ENCODE results near the gene WWC1.
"Not testable (repeated sequence)": the region's sequence is repeated elsewhere in the genome, so short reads cannot be mapped to it uniquely, and the experiment has no call there.

The WWC1 gene

DNA sequence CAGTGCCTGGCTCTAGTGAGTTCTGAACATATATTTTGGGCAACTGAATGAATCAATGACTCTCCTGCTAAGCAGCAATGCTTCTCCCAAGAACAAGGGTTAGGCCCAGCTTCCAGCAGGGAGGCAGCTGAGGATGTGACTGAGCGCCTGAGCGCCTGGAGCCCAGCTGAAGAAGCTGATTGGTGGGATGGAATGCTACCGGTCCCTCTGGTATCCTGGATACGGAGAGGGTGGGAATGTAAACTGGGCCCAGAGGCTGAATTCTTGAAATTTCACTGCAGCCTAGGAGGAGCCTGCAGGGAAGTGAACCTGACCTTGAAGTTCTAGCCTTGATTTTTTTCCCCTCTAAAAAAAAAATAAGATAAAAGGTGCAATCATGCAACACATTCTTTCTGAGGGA lies 43.2 kb downstream of the WWC1 start:
- no peak for DNase-seq (ENCODE audit: low read depth)

DNA sequence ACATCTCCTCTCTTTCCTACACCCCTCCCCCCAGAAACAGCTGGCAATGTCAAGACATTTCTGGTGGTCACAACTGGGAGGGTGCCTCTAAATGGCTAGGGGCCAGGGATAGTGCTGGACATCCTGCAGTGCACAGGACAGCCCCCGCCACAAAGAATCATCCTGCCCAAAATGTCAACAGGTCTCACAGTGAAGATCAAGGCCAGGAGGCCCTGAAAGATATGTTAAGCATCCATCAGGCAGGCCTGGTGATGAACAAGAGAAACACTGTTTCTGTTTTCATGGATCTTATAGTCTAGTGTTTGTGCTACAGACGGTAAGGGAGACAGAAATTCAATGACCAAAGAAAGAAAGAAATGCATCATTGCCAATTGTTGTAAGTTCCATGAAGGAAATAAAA lies 45.9 kb downstream of the WWC1 start:
- DNase-seq (ENCODE audit: low read depth), result no peak

GRCh38 chr5:168339109-168339771 lies 47.8 kb downstream of the WWC1 start:
- DNase-seq (ENCODE audit: low read depth), result no peak

DNA sequence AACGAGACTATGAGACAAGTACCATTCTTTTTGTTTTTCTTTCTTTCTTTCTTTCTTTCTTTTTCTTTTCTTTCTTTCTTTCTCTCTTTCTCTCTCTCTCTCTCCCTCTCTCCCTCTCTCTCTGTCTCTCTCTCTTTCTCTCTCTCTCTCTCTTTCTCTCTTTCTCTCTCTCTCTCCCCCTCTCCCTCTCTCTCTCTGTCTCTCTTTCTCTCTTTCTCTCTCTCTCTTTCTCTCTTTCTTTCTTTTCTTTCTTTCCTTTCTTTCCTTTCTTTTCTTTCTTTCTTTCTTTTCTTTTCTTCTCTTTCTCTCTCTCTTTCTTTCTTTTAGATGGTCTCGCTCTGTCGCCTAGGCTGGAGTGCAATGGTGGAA lies 48.3 kb downstream of the WWC1 start:
- DNase-seq (ENCODE audit: low read depth), result not testable (repeated sequence)

GRCh38 chr5:168340487-168340886 lies 49.0 kb downstream of the WWC1 start:
- DNase-seq (ENCODE audit: low read depth), result no peak

- DNase-seq (ENCODE audit: low read depth), result no peak
Measured at GRCh38 chr5:168341178-168341577, 49.7 kb downstream of the WWC1 start.

- no peak for DNase-seq (ENCODE audit: low read depth)
Measured at GRCh38 chr5:168342151-168342825, 50.8 kb downstream of the WWC1 start.

DNA sequence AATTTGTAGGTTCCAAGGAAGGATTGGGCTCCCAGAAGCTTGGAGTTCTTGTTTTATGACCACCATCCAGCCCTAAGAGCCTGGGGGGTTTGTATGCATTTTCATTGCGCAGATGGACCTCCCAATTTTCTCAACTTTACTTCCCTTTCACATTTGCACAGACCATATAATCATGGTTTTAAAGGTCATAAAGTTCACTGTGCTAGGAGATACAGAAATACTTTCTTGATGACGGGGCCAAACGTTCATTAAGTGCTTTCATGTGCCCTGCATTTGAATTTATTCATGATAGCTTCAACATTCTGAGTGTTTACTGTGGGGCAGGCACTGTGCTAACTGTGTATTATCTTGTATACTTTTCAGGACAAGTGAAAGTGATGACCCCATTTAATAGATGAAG lies 51.5 kb downstream of the WWC1 start:
- no peak for DNase-seq (ENCODE audit: low read depth)

- DNase-seq (ENCODE audit: low read depth), result no peak
Measured at GRCh38 chr5:168346417-168346816, 55.0 kb downstream of the WWC1 start.

- DNase-seq (ENCODE audit: low read depth), result no peak
Measured at GRCh38 chr5:168347368-168348083, 56.1 kb downstream of the WWC1 start.

- no peak for DNase-seq (ENCODE audit: low read depth)
Measured at GRCh38 chr5:168348084-168348414, 56.6 kb downstream of the WWC1 start.

DNA sequence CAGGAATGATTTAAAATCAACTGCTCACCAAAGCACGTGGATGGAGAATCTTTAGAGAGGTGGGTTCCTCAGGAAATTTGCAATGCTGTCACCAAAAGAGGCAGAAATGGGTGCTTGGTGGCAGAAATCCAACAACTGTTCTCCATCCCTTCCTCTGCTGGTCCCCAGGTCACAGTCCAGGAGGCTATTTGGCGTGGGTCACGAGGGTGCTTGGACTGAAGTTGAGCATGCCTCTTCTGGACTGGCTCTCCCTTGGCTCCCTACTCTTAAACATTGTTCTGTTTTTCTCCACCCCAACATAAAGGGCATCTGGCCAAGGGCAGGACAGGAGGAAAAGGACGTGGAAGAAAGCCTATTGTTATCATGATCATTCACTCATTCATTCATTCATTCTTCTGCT lies 58.9 kb downstream of the WWC1 start:
- DNase-seq (ENCODE audit: low read depth), result no peak

- DNase-seq (ENCODE audit: low read depth), result no peak
Measured at GRCh38 chr5:168353216-168353957, 61.9 kb downstream of the WWC1 start.

DNA sequence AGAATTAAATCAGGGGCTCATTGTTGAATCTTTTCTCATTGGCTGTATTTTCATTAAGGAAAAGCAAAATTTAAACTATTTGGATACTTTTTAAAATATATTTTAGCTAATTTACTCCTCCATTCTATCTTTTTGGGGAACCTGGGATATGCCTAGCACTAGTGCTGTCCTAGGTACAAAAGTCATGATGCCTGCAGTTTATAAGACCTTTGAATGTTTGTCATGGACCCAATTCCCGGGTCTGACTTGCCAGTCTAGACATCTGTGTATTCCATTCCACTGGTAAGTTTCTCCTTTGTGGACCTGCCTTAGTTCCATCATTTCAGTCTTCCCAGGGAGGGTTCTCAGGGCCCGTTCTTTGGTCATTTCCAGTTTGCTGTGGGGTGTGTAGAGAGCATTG lies 63.0 kb downstream of the WWC1 start:
- DNase-seq (ENCODE audit: low read depth), result no peak

GRCh38 chr5:168356171-168356570 lies 64.7 kb downstream of the WWC1 start:
- DNase-seq (ENCODE audit: low read depth), result no peak

DNA sequence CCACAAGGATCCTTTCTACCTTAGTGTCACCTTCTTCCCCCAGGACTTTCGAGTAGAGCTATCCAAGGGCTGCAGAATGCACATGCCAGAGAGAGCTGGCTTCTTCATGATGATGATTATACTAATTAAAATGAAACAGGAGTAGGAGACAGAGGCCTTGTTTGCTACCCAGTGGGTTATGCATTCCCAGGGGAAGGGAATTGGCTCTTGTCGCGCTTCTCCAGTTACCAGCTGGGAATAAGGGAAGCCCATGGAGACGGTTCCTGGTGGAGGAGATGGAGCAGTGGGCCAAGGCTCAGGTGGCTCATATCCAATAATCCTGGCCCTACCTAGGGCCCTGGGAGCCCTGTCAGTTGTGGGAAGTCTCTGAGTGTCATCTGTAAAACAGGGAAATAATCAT lies 65.1 kb downstream of the WWC1 start:
- DNase-seq (ENCODE audit: low read depth), result no peak

DNA sequence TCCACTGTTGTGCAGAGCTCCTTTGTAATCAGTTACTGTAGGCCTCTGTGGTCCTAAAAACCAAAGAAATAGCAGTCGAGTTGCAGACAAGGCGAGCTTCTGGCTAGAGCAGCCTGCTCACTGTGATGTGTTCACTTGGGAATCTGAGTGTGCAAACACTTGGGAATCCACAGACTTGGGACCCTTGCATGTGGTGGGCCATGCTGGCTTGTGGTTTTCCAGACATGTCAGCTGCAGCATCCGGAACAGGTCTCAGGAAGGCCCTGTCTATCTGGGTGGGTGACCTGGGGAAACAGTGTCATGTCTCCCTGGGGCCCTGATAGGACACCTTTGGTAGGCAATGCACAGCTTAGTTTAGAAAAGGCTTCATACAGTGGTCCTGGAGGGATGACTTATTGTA lies 66.4 kb downstream of the WWC1 start:
- no peak for DNase-seq (ENCODE audit: low read depth)

GRCh38 chr5:168359820-168360460 lies 68.5 kb downstream of the WWC1 start:
- no peak for DNase-seq (ENCODE audit: low read depth)

- no peak for DNase-seq (ENCODE audit: low read depth)
Measured at GRCh38 chr5:168360521-168361285, 69.3 kb downstream of the WWC1 start.

- no peak for DNase-seq (ENCODE audit: low read depth)
Measured at GRCh38 chr5:168362097-168362885, 70.8 kb downstream of the WWC1 start.

- peak; percentile 36 for DNase-seq (ENCODE audit: low read depth)
Measured at GRCh38 chr5:168364151-168364661, 72.8 kb downstream of the WWC1 start.
